ENCODE results near the gene INPP5D. TPM values are rescaled to one million over a fixed set of nuclear protein-coding genes. Genes with fewer than 3 reads are reported as not detected.

The INPP5D gene
- total and polyA plus RNA-seq, 2 of the 13 experiments (the other 11 are each of a cell fraction or from before 2014, with no cell fraction given): 16.7 to 18.0 TPM

GRCh38 chr2:233059547-233059796 lies 670 bp upstream of the INPP5D start (continued):
- TF ChIP-seq TGIF2 (CRISPR knock-in tag; IDR thresholded peaks at IDR 0.05): no peak
- no peak for TF ChIP-seq HNRNPUL1 (IDR thresholded peaks at IDR 0.05; ENCODE audit: low read depth, low read length)
- no peak for TF ChIP-seq CENPBD1 (CRISPR knock-in tag; IDR thresholded peaks at IDR 0.05; ENCODE audit: borderline replicate concordance, low read depth)
- no peak for TF ChIP-seq ZZZ3 (CRISPR knock-in tag; IDR thresholded peaks at IDR 0.05; ENCODE audit: borderline replicate concordance)
- TF ChIP-seq PLSCR1 (CRISPR knock-in tag; IDR thresholded peaks at IDR 0.05; ENCODE audit: borderline replicate concordance): no peak
- TF ChIP-seq ZNF558 (CRISPR knock-in tag; IDR thresholded peaks at IDR 0.05; ENCODE audit: borderline replicate concordance): no peak
- TF ChIP-seq GMEB1 (CRISPR knock-in tag; IDR thresholded peaks at IDR 0.05; ENCODE audit: borderline replicate concordance): no peak
- no peak for TF ChIP-seq REL (CRISPR knock-in tag; conservative IDR thresholded peaks at IDR 0.05)
- no peak for TF ChIP-seq NR2F2 (IDR thresholded peaks at IDR 0.05; ENCODE audit: borderline replicate concordance, low read depth)
- no peak for TF ChIP-seq ZNF530 (CRISPR knock-in tag; IDR thresholded peaks at IDR 0.05; ENCODE audit: low read depth)
- TF ChIP-seq NFYB (CRISPR knock-in tag; IDR thresholded peaks at IDR 0.05): no peak
- no peak for TF ChIP-seq ZNF646 (CRISPR knock-in tag; IDR thresholded peaks at IDR 0.05)
- TF ChIP-seq SAP130 (CRISPR knock-in tag; IDR thresholded peaks at IDR 0.05; ENCODE audit: low read depth): no peak
- no peak for TF ChIP-seq ZBTB14 (CRISPR knock-in tag; IDR thresholded peaks at IDR 0.05)
- no peak for TF ChIP-seq ZNF674 (CRISPR knock-in tag; IDR thresholded peaks at IDR 0.05; ENCODE audit: low read depth)
- no peak for TF ChIP-seq ZFP36L1 (CRISPR knock-in tag; IDR thresholded peaks at IDR 0.05)
- TF ChIP-seq ZNF275 (CRISPR knock-in tag; IDR thresholded peaks at IDR 0.05; ENCODE audit: borderline replicate concordance): no peak
- no peak for TF ChIP-seq ETV5 (CRISPR knock-in tag; IDR thresholded peaks at IDR 0.05; ENCODE audit: borderline replicate concordance)
- no peak for TF ChIP-seq MIXL1 (CRISPR knock-in tag; IDR thresholded peaks at IDR 0.05)
- 0 out of 2 replicates have a peak, but pooled peaks have one; percentile 3 for TF ChIP-seq SSRP1 (CRISPR knock-in tag; IDR thresholded peaks at IDR 0.05)
